Breast epithelium (tissue), 3 donors: ENCODE data around the gene C5AR1.

Experiments
- CTCF ChIP-seq, 3 donors: fragments of 450-650 bp; IDR thresholded peaks; one replicate each; pipeline ENCODE4 v1.5.1; 2016 to 2017; ENCODE audit warnings: antibody characterized with exemption in 3 of 3, mild to moderate bottlenecking in 3 of 3, moderate library complexity in 3 of 3
- POLR2A ChIP-seq: fragments of 450-650 bp; IDR thresholded peaks from one replicate; pipeline ENCODE4 v1.6.1; 2016; ENCODE audit warnings: antibody characterized with exemption, mild to moderate bottlenecking, moderate library complexity

GRCh38 chr19:47330466-47330869 is 20.8 kb downstream of the C5AR1 start:
- TF ChIP-seq POLR2A (no peak), CTCF (IDR thresholded peaks at IDR 0.05) (no peak)
